Smooth muscle cell (in vitro differentiated cells): ENCODE measurements around the gene TMEM234. TPM values are rescaled to one million over a fixed set of nuclear protein-coding genes. Genes with fewer than 3 reads are reported as not detected.

Experiments used
- DNase-seq: peaks from one replicate; lab custom pipeline; 2025; ENCODE audit not compliant: unreplicated experiment; lab: John Stamatoyannopoulos, UW
- H2AFZ ChIP-seq: fragments of 200-600 bp; sonication (generic); 2 replicates; pipeline ENCODE4 v1.6.0; 2016; ENCODE audit warnings: antibody characterized with exemption, low read depth, mild to moderate bottlenecking
- H3F3A ChIP-seq: fragments of 200-600 bp; sonication (generic); 2 replicates; pipeline ENCODE4 v1.6.0; 2017; ENCODE audit warnings: antibody characterized with exemption, low read depth
- H3K27ac ChIP-seq: fragments of 200-600 bp; sonication (generic); 2 replicates; pipeline ENCODE4 v1.5.1; 2016; ENCODE audit warnings: low read depth, mild to moderate bottlenecking
- H3K27me3 ChIP-seq: fragments of 200-600 bp; sonication (generic); 2 replicates; pipeline ENCODE4 v1.6.1; 2016; ENCODE audit warnings: low read depth, mild to moderate bottlenecking
- H3K36me3 ChIP-seq: fragments of 200-600 bp; sonication (generic); 2 replicates; pipeline ENCODE4 v1.5.1; 2016; ENCODE audit warnings: low read depth
- H3K4me1 ChIP-seq: fragments of 200-600 bp; sonication (generic); 2 replicates; pipeline ENCODE4 v1.5.1; 2016; ENCODE audit warnings: low read depth
- H3K4me2 ChIP-seq: fragments of 200-600 bp; sonication (generic); 2 replicates; pipeline ENCODE4 v1.6.0; 2016; ENCODE audit warnings: mild to moderate bottlenecking
- H3K4me3 ChIP-seq: fragments of 200-600 bp; sonication (generic); 2 replicates; pipeline ENCODE4 v1.5.1; 2016; ENCODE audit warnings: mild to moderate bottlenecking
- H3K79me2 ChIP-seq: fragments of 200-600 bp; sonication (generic); 2 replicates; pipeline ENCODE4 v1.6.0; 2016; ENCODE audit warnings: low read depth, mild to moderate bottlenecking
- H3K9ac ChIP-seq: fragments of 200-600 bp; sonication (generic); 2 replicates; pipeline ENCODE4 v1.6.0; 2016; ENCODE audit warnings: low read depth
- H3K9me3 ChIP-seq: fragments of 200-600 bp; sonication (generic); replicated peaks from 2 replicates; pipeline ENCODE4 v1.5.1; 2016; ENCODE audit warnings: low read depth
- H4K20me1 ChIP-seq: fragments of 200-600 bp; sonication (generic); 2 replicates; pipeline ENCODE4 v1.6.0; 2016; ENCODE audit warnings: low read depth
- WGBS: methylation state at CpG from one replicate; pipeline ENCODE4 v1.1.7; 2016; ENCODE audit warnings: low lambda C conversion rate; 5-methylcytosine and 5-hydroxymethylcytosine counted together
- polyA plus RNA-seq: library from polyadenylated mRNA; unstranded; fragments of >200 nt; fragmentation: Nextera tagmentation; extraction: Ambion mirVana; gene quantifications from 2 replicates; pipeline ENCODE4 v1.2.1, GENCODE V29; 2016
- total RNA-seq: library from RNA; depleted of rRNA; stranded (reverse); fragments of >200 nt; gene quantifications from 2 replicates; pipeline ENCODE4 v1.2.3, GENCODE V29; 2014
- TF ChIP-seq, protein P1 (sequence below): fragments of 200-600 bp; sonication (generic); IDR thresholded peaks from 2 replicates; pipeline ENCODE4 v1.5.1; 2017; ENCODE audit warnings: borderline replicate concordance, mild to moderate bottlenecking, antibody characterized with exemption; ENCODE audit not compliant: insufficient read depth, poor library complexity, severe bottlenecking

Gene TMEM234
- total and polyA plus RNA-seq, 2 experiments from 2014 or later: 10.9 to 19.8 TPM

DNA sequence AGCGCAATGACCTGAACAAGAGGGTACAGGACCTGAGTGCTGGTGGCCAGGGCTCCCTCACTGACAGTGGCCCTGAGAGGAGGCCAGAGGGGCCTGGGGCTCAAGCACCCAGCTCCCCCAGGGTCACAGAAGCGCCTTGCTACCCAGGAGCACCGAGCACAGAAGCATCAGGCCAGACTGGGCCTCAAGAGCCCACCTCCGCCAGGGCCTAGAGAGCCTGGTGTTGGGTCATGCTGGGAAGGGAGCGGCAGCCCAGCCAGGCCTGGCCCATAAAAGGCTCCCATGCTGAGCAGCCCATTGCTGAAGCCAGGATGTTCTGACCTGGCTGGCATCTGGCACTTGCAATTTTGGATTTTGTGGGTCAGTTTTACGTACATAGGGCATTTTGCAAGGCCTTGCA, 27.2 kb downstream of the TMEM234 start:
- Histone ChIP-seq H4K20me1 (peaks cover 27% of the 10 kb centered on the region), H3K4me1 (peaks cover 11% of the 10 kb centered on the region), H3F3A (peaks cover 33% of the 10 kb centered on the region), H3K27ac (no peak overlapping the region), H3K79me2 (no peaks in the 10 kb centered on the region), H3K27me3 (no peaks in the 10 kb centered on the region), H2AFZ (no peak overlapping the region), H3K36me3 (peaks cover 9% of the 10 kb centered on the region), H3K4me3 (no peak overlapping the region), H3K4me2 (no peak overlapping the region), H3K9me3 (no peaks in the 10 kb centered on the region), H3K9ac (no peak overlapping the region)
- no peak for DNase-seq
- TF ChIP-seq, protein P1, sequence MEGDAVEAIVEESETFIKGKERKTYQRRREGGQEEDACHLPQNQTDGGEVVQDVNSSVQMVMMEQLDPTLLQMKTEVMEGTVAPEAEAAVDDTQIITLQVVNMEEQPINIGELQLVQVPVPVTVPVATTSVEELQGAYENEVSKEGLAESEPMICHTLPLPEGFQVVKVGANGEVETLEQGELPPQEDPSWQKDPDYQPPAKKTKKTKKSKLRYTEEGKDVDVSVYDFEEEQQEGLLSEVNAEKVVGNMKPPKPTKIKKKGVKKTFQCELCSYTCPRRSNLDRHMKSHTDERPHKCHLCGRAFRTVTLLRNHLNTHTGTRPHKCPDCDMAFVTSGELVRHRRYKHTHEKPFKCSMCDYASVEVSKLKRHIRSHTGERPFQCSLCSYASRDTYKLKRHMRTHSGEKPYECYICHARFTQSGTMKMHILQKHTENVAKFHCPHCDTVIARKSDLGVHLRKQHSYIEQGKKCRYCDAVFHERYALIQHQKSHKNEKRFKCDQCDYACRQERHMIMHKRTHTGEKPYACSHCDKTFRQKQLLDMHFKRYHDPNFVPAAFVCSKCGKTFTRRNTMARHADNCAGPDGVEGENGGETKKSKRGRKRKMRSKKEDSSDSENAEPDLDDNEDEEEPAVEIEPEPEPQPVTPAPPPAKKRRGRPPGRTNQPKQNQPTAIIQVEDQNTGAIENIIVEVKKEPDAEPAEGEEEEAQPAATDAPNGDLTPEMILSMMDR: no peak
- 95% methylated on average over 6 of the region's 6 CpGs for WGBS

DNA sequence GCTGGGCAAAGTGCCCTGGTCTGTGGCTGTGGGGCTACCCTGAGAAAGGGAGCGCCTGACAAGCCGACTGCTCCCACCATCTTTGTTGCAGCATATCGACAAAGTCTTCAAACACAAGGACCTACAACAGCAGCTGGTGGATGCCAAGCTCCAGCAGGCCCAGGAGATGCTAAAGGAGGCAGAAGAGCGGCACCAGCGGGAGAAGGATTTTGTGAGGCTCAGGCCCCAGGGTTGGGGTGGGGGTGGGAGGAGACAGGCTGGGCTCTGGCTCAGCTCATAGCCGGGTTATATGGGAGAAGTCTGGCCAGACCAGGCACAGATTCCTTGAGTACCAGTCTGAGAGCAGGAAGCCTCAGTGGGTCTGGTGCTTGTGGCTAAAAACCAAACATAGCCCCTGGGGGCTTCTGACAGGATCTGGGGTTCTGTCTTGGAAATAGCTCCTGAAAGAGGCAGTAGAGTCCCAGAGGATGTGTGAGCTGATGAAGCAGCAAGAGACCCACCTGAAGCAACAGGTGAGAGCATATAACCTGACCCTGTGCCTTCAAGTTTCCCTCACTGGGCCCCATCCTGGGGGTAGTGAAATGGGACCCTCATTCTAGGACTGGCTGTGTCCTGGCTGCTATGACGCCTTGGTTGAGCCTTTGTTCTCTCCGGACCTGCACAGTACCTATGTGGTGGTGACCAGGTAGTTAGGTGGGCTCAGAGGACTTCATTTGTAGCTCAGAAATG, 29.8 kb downstream of the TMEM234 start:
- DNase-seq: no peak
- H3F3A ChIP-seq: peaks cover 20% of the 10 kb centered on the region
- H3K36me3 ChIP-seq: peaks cover 9% of the 10 kb centered on the region
- H2AFZ ChIP-seq: no peak overlapping the region
- H3K79me2 ChIP-seq: peaks cover 8% of the 10 kb centered on the region
- 97% methylated on average over 8 of the region's 8 CpGs for WGBS
- H3K4me3 ChIP-seq: no peak overlapping the region
- peaks cover 53% of the 10 kb centered on the region for H4K20me1 ChIP-seq
- no peaks in the 10 kb centered on the region for H3K9me3 ChIP-seq
- H3K4me1 ChIP-seq: no peaks in the 10 kb centered on the region
- no peak overlapping the region for H3K9ac ChIP-seq
- H3K27ac ChIP-seq: no peak overlapping the region
- H3K4me2 ChIP-seq: no peak overlapping the region
- TF ChIP-seq, protein P1: no peak
- H3K27me3 ChIP-seq: no peaks in the 10 kb centered on the region

DNA sequence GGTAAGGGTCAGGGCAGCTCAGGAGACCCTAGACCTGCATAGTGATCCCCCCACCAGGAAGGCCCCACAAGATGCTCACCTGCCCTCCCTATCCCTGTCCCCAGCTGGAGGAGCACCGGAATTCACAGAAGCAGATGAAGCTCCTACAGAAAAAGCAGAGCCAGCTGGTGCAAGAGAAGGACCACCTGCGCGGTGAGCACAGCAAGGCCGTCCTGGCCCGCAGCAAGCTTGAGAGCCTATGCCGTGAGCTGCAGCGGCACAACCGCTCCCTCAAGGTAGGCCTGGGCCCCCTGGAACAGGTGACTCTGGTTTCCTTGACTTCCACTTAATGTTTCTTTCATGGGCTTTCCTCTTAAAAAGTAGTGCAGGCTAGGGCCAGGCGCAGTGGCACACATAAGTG, 34.3 kb downstream of the TMEM234 start:
- Histone ChIP-seq H3F3A (no peaks in the 10 kb centered on the region), H3K27ac (no peak overlapping the region), H3K9me3 (no peaks in the 10 kb centered on the region), H3K4me2 (no peak overlapping the region), H3K79me2 (peaks cover 51% of the 10 kb centered on the region), H2AFZ (no peak overlapping the region), H3K4me1 (no peaks in the 10 kb centered on the region), H3K9ac (no peak overlapping the region), H3K27me3 (no peaks in the 10 kb centered on the region), H3K36me3 (peaks cover 5% of the 10 kb centered on the region), H4K20me1 (peaks cover 87% of the 10 kb centered on the region), H3K4me3 (no peak overlapping the region)
- no peak for DNase-seq
- TF ChIP-seq, protein P1: no peak
- WGBS: 96% methylated on average over 9 of the region's 9 CpGs

DNA sequence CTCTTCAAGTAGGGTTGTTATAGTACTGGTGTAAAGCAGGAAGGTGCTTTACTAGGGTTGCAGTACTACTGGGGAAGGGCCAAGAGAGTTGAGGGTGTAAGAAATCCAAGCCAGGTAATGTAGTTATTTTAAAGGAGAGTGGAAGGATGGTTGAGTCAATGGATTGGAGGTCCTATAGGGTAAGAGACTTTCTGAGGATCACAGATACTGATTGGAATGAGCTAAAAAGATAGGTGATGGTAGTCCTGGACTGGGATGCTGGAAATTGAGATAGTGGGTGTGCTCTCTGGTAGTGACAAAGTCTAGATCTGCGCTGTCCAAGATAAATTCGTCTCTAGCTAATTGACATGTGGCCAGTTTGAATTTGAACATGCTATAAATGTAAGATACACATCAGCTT, 35.7 kb downstream of the TMEM234 start:
- H3F3A ChIP-seq: no peaks in the 10 kb centered on the region
- H4K20me1 ChIP-seq: peaks cover 90% of the 10 kb centered on the region

More for the DNA sequence above, 35.7 kb downstream of the TMEM234 start:
- Histone ChIP-seq H2AFZ (no peak overlapping the region), H3K36me3 (peaks cover 5% of the 10 kb centered on the region), H3K27ac (no peak overlapping the region), H3K9me3 (no peaks in the 10 kb centered on the region), H3K27me3 (no peaks in the 10 kb centered on the region), H3K4me1 (peaks cover 4% of the 10 kb centered on the region), H3K4me3 (no peak overlapping the region), H3K79me2 (peaks cover 64% of the 10 kb centered on the region), H3K9ac (no peak overlapping the region), H3K4me2 (no peak overlapping the region)
- TF ChIP-seq, protein P1: no peak
- WGBS: 96% methylated on average over 2 of the region's 2 CpGs
- no peak for DNase-seq
